IPS-NIHi7 (cell line): ENCODE data around the gene C6orf58.
A peak's percentile ranks its signal among the peaks of the same experiment; 100 is the strongest.
"Not testable (repeated sequence)": the region's sequence is repeated elsewhere in the genome, so short reads cannot be mapped to it uniquely, and the experiment has no call there.

ENCODE experiments used
- DNase-seq: peaks from one replicate; pipeline ENCODE4 v3.0.0; 2012; ENCODE audit warnings: mixed read lengths; ENCODE audit errors: extremely low spot score

The C6orf58 gene

GRCh38 chr6:127590344-127590743 lies 13.4 kb downstream of the C6orf58 start:
- no peak for DNase-seq

- DNase-seq, result peak; percentile 12
Measured at GRCh38 chr6:127592964-127593363, 16.0 kb downstream of the C6orf58 start.

GRCh38 chr6:127593456-127593855 lies 16.5 kb downstream of the C6orf58 start:
- not testable (repeated sequence) for DNase-seq

- peak; percentile 61 for DNase-seq
Measured at GRCh38 chr6:127606131-127606562, 29.2 kb downstream of the C6orf58 start.

- DNase-seq, result no peak
Measured at GRCh38 chr6:127608554-127609270, 31.7 kb downstream of the C6orf58 start.

GRCh38 chr6:127618729-127619128 lies 41.8 kb downstream of the C6orf58 start:
- DNase-seq, result no peak

- no peak for DNase-seq
Measured at GRCh38 chr6:127630800-127631199, 53.8 kb downstream of the C6orf58 start.

- no peak for DNase-seq
Measured at GRCh38 chr6:127634178-127634577, 57.2 kb downstream of the C6orf58 start.

- DNase-seq, result no peak
Measured at GRCh38 chr6:127635091-127635490, 58.1 kb downstream of the C6orf58 start.

GRCh38 chr6:127637830-127638409 lies 60.9 kb downstream of the C6orf58 start:
- no peak for DNase-seq
